Fibroblast of skin of abdomen (primary cell): ENCODE measurements around the gene LILRA5. TPM values are rescaled to one million over a fixed set of nuclear protein-coding genes. Genes with fewer than 3 reads are reported as not detected.
"Not testable (repeated sequence)": the region's sequence is repeated elsewhere in the genome, so short reads cannot be mapped to it uniquely, and the experiment has no call there.

Experiments used
- DNase-seq: peaks from one replicate; pipeline ENCODE4 v3.0.0-alpha.2; 2013
- polyA plus RNA-seq, 2 experiments: library from polyadenylated mRNA; unstranded; fragments of 120-200 nt; gene quantifications; one replicate each; pipeline ENCODE4 v1.2.1, GENCODE V29; 2013; ENCODE audit not compliant: insufficient read length in 2 of 2

The LILRA5 gene
- polyA plus RNA-seq (2013, experiment 1 of 2; ENCODE audit: insufficient read length) = not detected
- polyA plus RNA-seq (2013, experiment 2 of 2; ENCODE audit: insufficient read length) = not detected

DNA sequence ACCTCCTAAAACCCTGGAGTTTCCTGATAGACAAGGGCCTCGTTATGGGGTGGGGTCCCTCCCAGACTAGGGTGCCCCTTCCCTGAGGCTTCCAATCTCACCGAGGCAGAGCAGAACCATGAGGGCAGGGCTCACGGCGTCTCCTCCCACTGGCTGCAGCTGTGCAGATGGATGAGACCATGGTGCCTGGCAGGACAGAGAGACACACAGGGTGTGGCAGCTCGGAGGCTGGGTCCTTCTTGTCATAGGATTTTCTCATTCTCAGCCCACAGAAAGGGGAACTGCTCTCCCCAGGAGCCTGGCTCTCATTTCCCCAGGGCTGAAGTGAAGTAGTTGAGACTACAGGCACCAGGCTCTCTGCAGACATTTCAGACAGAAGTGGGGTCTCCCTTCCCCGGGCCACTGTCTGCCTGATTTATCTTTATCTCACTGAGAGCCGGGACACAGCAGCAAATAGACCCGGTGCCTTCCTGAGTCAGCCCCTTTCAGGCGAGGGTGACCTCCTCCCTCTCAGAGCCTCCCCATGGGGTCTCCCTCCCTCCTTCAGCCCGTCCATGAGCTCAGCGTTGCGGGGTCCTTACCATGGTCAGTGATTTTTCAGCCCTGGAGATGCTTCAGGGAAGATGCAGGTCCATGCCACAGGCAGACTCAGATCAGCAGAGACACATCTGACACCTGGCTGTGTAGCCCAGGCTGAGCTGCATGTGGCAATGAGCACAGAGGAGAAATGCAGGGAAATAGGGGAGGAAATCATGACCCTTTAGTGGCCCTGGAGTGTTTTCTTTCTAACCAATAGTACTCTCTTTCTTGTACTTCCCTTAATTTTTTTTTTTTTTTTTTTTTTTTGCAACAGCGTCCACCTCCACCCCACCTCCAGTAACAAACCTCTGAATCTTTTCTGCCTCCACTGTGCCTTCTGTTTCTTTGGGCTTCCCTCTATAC is at the start of gene LILRA5:
TSS of gene LILRA5 (minus strand) at position 731 of the 942 bp plus-strand sequence. CDS start at position 584, 147 bp downstream.
- no peak for DNase-seq

DNA sequence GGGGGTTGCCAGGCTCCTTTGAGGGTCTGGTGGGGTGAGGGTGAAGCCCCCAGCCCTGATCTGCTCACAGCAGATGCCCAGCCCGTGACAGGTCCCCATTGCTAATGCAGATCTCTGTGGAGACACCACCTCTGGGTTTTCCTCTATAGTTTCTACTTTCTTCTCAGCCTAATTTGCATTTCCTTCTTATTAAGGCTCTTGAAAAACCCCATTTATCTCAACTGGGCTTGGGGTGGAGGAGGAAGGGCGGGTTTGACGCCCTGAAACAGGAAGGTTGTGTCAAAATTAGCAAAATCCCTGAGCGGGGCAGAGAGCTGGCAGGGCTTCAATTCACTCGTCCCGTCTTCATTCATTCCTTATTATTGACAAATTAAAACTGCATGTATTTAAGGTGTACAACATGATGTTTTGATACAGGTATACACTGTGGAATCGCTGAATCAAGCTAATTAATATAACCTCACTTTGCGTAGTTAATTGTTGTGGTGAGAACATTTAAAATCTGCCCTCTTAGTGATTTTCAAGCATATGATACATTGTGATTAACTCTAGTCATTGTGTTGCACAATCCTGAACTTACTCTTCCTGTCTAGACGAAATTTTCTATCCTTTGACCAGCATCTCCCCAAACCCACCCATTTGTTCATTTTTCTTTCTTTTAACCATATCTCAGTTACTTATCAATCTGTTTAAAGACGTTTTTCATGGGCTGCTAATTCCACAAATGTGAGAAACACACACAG is 48.9 kb upstream of the LILRA5 start:
- not testable (repeated sequence) for DNase-seq

DNA sequence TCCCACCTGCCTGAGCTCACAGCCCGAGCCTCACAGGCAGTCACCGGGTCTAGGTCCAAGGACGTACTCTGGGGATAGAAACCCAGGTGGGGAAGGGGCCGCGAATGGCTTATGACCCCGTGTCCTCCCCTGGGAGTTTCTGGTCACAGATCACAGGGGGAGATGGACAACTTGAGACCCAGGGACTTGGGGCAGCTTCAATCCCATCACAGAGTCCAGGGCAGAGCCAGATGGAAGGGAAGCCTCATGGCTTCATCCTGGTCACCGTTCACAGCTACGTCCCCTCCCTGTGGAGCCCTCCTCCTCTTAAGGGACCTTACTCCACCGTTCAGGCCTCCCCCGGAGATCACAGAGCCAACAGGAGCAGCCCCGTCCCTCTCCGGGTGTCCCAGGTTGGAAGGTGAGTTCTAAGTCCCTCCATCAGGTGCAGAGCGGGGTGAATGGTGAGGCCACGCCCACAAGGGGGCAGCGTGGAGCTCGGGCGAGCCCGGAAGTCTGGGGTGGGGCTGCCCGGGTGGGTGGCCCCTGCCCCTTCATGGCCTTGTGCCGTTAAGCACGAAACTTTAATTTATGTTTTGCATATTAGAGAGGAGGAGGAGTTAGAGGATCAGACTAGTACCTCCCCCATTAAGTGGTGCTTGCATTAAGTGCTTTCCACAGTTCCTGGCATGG is 46.3 kb upstream of the LILRA5 start:
- DNase-seq = not testable (repeated sequence)

DNA sequence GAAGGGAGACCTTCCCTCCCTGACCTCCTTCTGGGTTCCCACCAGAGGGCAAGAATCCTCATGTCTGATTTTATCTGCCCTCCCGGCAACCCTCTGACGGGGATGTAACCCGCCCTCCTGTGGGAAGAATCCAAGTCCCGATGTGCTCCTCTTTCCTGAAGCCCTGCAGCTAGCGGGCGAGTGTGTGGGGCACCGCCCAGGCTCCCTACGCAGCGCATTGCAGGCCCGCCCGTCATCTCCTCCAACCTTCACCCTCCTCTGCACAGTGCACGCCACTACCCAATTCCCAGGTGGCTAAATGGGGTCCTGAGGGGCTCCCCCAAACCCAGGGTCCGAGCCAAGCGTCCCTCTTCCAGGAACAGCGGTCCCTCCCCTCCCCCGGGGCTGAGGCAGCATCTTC is 44.4 kb upstream of the LILRA5 start:
- no peak for DNase-seq

DNA sequence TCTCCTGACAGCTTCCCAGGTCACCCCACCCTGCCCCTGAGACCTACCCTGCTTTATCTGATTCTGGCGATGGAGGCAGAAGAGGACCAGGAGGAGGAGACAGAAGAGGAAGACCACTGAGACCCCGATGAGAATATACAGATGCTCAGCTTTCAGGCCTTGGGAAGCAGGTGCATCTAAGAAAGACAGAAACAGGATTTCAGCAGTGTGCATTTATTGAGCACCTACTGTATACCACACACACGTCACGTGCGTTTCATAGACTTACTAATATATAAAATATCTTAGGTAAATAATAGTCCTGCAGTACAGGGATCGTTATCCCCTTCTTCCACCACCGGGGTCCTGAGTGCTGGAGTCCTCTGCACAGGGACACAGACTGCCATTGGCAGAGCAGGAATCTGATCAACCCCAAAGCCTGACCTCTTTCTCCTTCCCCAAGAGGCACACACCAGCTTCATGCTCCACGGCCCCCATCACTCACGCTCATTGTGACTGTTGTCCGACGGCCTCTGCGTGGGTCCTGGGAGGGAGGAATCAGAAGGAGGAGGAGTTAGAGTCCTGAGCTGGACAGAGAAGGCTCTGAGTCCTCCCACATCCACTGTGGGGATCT is 43.6 kb upstream of the LILRA5 start:
- no peak for DNase-seq

DNA sequence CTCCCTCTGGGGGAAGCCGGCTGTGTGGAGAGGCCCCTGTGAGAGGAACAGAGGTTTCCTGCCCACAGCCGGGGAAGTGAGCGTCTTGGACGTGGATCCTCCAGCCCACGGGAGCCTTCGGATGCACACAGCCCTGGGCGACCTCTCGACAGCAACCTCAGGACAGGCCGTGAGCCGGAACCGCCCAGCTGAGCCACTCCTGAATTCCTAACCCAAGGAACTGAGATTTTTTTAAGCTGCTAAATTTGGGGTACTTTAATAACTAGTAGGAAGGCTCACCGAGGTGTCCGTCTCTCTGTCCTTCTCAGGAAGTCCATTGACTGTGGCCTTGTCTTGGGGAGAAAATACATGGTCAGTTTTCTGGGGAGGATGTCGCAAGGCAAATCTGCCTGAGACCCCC is 42.7 kb upstream of the LILRA5 start:
- no peak for DNase-seq

DNA sequence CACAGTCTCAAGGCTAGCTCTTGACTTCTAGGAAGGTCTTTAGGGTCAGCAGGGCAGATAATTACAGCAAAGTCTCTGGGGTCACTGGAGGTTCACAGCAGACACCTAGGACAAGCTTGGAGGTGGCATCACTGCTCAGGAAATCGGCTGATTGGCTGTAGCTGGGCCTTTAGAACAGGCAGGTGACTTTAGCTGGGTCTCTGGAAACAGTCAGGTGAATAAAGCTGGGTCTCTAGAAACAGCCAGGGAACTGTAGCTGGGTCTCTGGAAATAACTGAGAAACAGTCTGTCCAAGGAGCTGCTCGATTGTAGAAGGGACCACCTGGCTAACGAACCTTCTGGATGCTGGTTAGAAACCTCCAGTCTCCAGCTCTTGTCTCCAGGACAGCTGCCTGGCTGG is 41.8 kb upstream of the LILRA5 start:
- DNase-seq = no peak

DNA sequence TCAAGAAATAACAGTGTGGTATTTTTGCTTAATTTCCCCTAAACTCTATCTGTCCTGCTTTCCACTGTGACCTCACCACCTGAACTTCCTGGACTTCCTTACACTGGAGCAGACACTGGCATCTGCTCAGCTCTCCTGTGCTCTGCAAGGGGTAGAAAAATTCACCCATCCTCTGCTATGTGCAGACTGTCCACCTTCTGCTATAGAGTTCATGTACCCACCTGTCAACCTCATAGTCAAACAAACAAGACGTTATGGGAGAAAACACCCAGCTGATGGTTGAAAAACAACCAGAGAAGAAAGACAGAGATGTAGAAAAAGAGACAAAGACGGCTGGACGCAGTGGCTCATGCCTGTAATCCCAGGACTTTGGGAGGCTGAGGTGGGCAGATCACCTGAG is 39.6 kb upstream of the LILRA5 start:
- DNase-seq = no peak

DNA sequence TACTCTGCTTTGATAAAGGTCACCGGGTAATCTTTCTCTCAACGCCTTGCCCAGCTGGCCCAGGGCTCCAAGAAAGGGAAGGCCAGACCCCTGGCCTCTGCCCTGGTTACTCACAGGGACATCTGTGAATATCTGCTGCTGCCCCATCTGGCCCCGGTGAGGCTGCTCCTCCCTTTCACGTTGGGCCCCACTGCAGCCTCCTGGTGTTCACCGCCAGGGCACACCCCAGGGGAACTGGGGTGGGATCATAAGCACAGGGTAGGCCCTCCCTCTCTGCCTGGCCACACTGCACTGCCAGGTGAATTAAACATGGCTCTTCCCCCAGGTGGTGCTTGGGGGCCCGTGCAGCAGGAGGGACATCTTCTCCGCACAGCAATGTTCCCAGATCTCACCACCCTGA is 39.1 kb upstream of the LILRA5 start:
- DNase-seq = no peak

DNA sequence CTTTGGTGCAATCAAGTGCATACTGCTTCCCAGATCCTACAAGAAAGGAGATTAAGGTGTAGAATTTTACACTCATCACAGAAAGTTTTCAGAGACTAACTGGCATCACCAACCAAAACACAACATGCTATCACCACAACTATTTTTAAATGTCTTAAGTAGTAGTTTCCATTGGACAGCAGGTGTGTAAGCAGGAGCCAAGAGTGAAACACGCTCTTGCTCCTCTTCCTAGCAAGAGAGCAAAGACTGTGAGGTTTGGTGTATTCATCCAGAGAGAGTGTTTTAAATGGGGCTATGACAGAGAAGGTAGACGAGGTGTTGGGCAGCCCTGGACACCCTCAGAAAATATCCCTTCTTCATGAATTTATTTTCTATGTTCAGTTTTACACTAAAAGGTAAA is 38.5 kb upstream of the LILRA5 start:
- no peak for DNase-seq

DNA sequence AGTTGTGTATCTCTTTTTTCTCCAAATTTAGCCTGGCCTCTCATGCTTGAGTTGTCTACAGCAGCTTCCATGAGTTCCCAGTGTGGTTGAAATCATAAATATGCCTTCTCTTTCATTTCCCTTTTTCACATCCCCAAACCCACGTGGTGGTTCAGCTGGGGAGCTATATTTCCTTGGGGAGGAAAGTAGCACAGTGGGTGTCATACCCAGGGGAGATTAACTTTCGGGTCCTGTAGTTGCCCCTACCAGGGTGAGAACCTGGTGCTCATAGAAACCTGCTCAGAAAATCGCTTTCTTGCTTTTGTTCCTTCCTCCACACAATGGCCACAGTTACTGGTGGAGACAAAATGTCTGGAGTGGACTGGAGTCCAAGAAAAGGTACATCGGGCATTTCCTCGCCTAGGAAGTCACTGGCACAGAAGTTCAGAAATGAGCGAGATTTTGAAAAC is 33.0 kb upstream of the LILRA5 start:
- DNase-seq = no peak

DNA sequence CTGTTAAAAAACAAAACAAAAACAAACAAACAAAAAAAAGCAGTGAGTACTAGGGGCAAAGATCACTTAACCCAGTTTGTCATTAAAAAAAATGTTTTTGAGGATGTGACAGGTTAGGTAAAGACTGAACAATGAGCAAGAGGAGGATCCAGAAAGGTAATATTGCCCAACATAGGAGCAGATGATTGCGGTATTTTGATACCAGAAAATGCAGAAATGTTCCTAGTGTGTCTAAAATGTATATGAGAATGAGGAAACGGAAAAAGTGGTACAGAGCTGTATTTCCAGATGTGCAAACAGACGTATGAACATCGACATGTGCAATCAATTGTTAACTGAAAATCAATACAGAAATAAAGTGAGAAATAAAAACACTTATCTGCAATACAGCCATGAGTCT is 30.9 kb upstream of the LILRA5 start:
- no peak for DNase-seq

DNA sequence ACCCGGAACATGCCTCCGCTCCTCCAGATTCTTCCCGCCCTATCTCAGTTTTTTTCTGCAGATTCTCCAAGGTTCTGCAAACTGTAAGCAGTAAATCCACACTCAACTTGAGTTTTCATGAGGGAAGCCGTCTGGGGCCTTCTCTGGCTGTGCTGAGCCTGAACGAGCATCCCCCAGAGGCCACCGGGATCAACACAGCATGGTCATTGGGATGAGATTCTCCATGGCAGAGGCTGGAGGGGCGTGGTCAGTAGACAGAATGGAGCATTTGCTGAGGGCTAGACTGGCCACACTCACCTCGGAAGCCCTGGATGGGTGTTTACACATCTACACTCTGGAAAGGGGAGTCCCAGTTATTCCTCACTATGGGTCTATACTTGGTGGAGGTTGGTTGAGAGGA is 28.3 kb upstream of the LILRA5 start:
- DNase-seq = no peak

DNA sequence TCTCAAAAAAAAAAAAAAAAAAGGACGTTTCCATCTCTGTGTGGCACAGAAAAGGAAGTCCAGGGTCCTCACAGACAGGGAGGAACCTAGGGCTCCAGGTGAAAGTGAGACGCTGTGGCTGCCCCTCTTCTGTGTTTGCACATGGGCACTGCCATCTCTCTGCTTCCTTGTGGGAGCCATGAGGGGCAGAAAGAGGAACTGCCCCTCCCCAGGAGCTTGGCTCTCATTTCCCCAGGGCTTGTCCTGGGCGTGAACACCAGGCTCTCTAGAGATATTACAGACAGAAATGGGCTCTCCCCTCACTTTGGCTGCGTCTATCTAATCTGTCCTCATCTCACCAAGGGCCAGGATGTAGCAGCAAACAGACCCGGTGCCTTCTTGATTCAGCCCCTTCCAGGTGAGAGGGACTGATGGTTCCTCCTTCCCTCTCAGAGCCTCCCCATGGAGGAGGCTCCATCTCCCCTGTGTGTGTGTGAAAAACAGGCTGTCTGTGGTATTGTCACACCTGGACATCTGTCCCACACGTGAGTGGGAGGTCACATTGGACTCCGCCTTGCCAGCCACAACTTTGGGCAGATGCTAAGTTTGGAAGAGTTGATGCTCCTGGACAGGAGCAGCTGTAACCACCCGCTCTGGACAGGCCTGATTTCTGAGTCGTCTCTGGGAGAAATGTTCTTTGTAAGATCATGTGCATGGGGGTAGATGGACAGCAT is 26.8 kb upstream of the LILRA5 start:
- no peak for DNase-seq

DNA sequence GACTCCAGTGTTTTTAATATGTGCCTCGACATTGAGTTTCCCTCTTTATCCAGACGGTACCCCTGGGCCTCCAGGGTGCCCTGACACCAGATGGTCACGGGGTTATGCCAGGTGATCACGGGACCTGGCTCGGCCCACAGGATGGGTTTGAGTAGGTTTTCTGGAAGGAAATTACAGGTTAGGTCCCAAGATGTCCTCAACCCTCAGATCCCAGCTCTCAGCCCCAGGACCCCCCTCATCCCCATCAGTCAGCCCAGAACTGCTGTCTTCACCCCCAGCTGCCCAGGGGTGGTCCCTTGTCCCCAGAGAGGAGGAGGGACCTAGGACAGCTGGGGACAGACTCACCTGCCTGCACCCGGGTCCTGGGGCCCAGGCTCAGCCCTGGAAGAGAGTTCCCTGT is 25.6 kb upstream of the LILRA5 start:
- no peak for DNase-seq

DNA sequence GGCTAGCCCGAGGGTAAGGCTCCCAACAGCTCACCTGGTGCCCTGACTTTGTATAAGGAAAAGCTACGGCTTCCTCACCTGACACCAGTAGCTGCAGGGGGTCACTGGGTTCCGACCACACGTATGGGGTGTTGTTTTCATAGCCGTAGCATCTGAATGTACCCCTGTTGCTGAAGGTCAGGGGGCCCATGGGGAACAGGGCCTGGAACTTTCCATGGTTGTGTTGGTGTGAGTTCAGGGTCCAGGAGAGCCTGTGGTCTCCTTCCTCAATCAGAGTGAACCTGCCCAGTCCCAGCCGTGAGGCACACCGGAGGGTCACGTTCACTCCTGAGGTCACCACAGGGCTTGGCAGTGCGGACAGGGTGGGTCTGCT is 24.9 kb upstream of the LILRA5 start:
- no peak for DNase-seq

DNA sequence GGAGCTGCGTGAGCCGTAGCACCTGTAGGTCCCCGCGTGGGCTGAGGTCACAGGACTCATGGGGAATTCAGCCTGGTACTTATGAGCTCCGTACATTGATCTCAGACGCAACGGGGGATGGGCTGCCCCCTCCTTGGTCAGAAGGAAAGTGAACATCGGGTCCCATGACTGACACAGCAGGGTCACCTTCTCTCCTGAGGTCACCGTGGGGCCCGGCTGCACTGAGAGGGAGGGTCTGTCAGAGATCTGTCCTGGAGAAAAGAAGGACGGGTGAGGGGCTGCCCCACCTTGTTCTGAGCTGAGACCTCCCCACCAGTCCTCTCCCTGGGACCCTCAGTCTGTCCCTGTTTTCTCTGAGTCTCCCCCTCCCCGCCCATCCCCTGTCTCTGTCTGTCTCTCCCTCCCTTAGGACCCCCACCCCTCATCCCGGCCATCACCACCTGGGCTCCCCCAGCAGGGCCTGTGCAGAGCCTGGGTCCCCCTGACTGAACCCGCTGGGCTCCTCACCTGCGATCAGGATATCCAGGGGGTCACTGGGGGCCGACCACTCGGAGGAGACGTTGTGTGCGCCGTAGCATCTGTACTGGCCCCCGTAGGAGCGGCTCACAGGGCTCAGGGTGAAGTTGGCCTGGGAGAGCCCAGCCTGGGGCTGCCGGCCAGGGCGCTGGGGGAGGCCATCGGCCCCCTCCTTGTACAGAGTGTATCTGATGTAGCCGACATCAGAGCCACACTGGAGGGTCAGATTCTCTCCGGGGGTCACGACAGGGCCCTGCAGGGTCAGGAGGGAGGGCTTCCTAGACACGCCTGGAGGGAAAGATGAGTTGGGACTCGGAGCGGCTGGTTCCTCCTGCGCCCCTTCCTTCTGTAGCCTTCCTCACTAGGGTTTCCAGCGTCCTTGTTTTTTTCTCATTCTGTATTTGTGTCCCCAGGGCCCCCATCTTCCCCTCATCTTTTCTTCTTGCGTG is 24.2 kb upstream of the LILRA5 start:
- no peak for DNase-seq

DNA sequence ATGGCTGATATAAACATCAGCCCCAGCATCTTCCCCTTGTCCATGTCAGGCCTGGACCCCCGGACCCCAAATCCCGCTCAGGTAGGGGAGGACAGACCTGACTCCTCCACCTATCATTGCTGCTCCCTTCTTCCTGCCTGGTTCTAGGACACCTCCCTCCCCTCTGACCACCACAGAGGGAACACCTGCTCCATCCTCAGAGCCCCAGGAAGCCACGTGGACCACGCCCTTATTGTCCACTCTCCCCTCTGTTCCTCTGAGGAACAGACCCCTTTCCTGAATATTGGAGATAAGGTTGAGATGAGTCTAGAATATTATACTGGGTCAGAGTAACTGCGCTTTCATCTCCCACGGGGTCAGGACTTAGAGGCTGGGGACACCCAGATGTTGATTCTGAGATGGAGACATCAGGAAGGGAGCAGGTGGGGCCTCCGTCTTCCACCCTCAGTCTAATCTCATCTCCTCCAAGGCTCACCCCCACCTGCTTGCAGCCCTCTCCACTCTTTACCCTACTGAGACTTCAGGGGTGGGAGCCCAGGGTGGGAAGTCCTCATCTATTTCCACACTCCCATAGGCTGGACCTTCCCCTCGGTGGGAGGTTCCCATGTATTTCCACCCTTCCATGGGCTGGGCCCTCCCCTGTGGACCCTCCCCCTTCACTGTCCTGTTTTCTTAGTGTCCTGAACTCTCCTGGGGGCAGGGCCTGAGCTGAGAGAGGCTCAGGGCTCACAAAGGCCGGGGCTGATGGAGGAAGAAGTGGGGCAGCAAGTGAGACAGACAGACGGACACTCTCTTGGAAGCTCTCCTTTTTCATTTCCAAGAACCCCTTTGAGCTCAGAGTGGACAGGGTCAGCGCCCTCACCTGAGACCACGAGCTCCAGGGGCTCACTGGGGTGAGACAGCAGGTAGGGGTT is 23.3 kb upstream of the LILRA5 start:
- no peak for DNase-seq

DNA sequence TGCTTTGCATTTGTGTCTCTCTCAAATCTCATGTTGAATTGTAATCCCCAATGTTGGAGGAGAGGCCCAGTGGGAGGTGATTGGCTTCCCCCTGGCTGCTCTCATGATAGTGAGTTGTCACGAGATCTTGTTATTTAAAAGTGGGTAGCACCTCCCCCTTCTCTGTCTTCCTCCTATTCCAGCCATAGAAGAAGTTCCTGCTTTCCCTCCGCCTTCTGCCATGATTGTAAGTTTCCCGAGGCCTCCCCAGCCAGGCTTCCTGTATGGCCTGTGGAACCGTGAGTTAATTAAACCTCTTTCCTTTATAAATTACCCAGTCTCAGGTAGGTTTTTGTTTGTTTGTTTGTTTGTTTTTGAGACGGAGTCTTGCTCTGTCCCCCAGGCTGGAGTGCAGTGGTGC is 22.2 kb upstream of the LILRA5 start:
- DNase-seq = no peak
